HG02763 (cell line): ENCODE results near the gene GIT1.
"Not testable (repeated sequence)": the region's sequence is repeated elsewhere in the genome, so short reads cannot be mapped to it uniquely, and the experiment has no call there.

Experiments
- ATAC-seq: cut with Tn5 transposase; IDR thresholded peaks from one replicate; pipeline ENCODE4 v1.9.1; 2021; ENCODE audit warnings: mild to moderate bottlenecking, moderate library complexity; ENCODE audit not compliant: unreplicated experiment

GIT1 gene

GRCh38 chr17:29568331-29569244 lies 20.9 kb downstream of the GIT1 start, which contains the start of gene TP53I13:
TP53I13 (plus strand) TSS chr17:29568701; CDS start chr17:29568759, 58 bp downstream.
- peak; percentile 39 for ATAC-seq

DNA sequence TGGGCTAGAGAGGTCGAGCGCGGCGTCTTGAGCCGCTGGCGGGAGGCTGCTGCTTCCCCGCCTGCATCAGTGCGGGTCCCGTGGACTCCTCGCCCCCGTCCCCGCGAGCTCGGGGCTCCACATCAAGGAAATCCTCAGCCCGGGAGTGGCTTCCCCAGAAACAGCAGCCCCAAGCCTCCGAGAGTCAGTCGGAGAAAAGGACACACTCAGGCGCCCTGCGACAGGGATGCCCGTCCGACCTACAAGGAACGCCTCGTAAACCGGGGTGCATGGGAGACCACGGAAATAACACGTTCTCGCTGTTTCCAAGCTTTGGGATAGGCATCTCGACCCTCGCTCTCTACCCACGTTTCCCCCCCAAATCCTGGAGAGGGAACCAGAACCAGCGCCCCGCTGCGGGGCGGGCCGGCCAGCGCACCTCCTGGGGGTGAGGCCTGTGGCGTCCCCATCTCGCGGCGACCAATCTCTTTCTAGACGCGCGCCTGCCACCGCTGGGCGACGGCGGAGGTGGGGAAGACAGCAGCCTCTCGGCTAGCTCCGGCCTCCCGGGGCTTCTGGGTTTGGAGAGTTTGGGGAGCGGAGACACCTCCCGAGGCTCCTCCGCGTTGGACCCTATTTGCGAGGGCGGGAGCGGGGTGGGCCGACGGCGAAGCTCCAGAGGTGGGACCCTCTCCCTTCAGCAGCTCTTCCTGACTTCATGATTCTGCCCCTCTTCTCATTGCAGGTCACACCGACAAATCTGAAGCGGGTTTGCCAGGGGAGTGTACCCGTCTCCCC lies 21.7 kb downstream of the GIT1 start:
- ATAC-seq: peak; percentile 34

- no peak for ATAC-seq
Observed at GRCh38 chr17:29567304-29567553, 22.2 kb downstream of the GIT1 start.

GRCh38 chr17:29566473-29567303 lies 22.8 kb downstream of the GIT1 start, which contains the start of gene ABHD15:
ABHD15 (minus strand) TSS chr17:29567037; CDS start chr17:29566966, 71 bp downstream.
- no peak for ATAC-seq

- ATAC-seq: no peak
Observed at GRCh38 chr17:29565643-29566472, 23.6 kb downstream of the GIT1 start.

GRCh38 chr17:29563816-29564215 lies 25.6 kb downstream of the GIT1 start:
- no peak for ATAC-seq

DNA sequence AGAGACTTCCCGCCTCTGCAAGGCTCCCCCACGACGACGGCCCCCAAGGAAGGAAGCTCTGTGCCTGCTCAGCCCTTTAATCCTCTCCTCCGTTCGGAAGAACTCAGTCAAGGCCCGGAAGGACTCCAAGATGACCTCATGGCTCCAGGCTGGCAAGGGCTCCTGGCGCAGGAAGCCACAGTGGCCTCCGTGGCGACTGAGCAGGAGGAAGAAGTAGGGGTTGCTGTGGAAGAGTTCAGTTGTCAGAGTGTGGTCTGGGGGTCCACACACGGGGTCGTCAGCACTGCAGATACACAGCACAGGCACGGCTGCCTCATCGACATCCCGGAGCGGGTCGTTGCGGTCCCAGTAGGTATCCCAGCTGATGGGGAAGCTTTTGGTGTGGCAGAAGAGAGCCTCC lies 26.8 kb downstream of the GIT1 start:
- ATAC-seq: no peak

- ATAC-seq: no peak
Observed at GRCh38 chr17:29561554-29562517, 27.6 kb downstream of the GIT1 start.

GRCh38 chr17:29560316-29560715 lies 29.1 kb downstream of the GIT1 start:
- ATAC-seq: no peak

DNA sequence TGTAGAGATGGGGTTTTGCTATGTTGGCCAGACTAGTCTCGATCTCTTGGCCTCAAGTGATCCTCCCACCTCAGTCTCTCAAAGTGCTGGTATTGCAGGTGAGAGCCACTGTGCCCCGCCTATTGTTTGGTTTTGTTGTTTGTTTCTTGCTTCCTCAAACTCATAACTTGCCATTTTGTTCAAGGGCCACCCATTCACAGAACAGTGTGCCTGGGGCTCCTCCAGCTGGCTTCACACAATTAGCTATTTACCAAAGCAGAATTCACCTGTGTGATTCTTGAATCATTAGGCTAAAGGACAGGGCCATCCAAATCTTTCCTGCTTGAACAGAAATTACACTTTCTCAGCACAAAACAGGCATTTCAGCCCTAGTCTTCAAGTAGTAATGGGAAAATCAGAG lies 29.8 kb downstream of the GIT1 start:
- no peak for ATAC-seq

DNA sequence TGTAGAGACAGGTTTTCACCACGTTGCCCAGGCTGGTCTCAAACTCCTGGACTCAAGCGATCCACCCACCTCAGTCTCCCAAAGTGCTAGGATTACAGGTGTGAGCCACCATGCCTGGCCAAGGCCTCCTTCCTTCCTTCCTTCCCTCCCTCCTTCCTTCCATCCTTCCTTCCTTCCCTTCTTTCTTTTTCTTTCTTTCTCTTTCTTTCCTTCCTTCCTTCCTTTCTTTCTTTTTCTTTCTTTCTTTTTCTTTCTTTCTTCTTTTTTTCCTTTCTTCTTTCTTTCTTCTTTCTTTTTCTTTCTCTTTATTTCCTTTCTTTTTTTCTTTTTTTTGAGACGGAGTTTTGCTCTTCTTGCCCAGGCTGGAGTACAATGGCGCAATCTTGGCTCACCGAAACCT lies 31.3 kb downstream of the GIT1 start:
- not testable (repeated sequence) for ATAC-seq

DNA sequence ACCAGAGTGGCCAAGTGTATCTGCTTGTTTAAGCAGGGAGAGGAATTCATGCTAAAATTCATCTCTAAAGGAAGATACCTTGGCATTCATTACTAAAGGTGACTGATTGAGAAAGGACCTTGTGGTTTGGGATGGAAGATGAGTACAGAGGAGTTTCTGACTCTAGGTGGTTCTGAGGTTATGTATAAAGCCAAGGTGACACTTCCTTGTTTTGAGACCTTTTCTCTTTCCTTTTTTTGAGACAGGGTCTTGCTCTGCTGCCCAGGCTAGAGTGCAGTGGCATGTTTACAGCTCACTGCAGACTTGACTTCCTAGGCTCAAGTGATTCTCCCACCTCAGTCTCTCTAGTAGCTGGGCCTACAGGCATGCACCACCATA lies 31.7 kb downstream of the GIT1 start:
- ATAC-seq: no peak

DNA sequence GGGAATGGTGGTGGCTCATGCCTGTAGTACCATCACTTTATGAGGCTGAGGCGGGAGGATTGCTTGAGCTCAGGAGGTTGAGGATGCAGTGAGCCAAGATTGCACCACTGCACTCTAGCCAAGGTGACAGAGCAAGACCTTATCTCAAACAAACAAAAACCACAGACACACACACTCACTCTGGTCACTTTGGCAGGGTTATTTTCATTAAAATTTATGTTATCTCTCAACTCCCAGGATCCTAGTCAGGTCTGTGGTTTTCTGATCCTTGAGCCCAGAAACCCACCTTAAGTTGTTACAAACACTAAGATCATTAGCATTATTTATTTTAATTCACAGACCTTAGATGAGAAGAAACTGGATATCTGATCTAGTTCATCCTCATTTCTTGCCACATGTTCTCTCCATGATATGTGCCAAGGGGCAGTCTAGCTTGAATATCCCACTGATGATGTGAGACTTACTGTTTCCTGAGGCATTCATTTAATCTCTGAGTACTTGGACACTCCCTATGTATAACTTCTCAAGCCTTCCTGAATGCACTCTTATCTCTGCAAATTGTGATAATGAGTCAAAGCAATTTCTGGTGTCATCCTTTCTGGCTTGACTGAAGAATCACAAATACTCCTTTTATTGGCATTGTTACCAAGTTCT lies 32.2 kb downstream of the GIT1 start:
- no peak for ATAC-seq

DNA sequence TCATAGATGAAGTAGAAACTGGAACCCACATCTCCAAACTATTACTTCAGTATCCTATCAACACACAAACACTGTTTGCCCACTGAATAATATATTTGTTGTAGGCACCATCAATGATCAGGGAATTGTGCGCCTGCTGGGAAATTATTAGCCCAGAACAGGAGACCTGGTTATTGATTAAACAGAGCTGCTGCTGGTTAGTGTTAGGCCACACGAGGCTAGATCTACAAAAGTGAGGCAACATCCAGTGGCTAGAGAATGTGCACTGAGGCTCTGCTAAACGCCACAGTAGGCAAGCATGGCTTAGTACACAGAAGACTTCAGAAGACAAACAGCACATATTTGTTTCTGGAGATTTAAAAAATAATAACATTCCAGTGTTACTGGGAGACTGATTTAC lies 33.6 kb downstream of the GIT1 start:
- ATAC-seq: no peak

- no peak for ATAC-seq
Observed at GRCh38 chr17:29549177-29549923, 40.1 kb downstream of the GIT1 start.

- no peak for ATAC-seq
Observed at GRCh38 chr17:29546830-29547229, 42.6 kb downstream of the GIT1 start.

DNA sequence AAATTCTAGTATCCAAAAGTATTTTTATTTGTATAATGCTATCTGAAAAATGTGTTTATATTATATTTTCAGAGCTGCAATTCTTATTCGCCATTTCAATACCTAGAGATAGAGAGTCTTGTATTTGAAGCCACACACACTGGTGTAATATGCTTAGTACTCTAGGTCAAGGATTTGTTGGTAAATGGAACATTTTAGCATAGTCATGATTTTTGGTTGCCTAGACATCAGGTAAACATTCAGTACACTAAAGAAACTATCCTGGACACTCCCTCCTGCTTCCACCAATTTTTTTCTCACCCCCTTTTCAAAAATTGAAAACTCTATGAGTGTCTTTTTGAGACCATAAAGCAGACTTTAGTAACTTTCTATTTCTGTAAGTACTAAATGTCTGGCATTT lies 43.4 kb downstream of the GIT1 start:
- no peak for ATAC-seq

DNA sequence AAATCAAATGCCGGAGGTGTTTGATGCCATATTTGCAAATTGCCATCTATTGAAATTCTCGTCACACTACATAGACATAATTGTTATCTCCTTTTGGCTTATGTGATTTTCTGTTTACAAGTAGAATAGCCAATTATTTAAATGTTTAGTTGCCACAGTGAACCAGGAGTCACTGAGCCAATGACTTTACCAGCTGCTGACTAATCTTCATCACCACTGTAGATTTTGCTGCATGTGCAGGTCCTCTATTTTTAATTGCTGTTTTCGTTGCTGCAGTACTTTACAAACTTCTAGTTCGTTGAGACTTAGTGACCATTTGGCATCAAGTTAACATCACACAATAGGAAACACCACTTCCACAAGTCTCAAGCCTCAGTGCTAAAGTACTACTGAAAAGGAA lies 45.4 kb downstream of the GIT1 start:
- no peak for ATAC-seq
